ENCODE results near the gene TTLL8. TPM values are rescaled to one million over a fixed set of nuclear protein-coding genes. Genes with fewer than 3 reads are reported as not detected.

Gene TTLL8
- polyA plus RNA-seq, 1 of the 3 experiments (the other 2 are of a cell fraction), result not detected

DNA sequence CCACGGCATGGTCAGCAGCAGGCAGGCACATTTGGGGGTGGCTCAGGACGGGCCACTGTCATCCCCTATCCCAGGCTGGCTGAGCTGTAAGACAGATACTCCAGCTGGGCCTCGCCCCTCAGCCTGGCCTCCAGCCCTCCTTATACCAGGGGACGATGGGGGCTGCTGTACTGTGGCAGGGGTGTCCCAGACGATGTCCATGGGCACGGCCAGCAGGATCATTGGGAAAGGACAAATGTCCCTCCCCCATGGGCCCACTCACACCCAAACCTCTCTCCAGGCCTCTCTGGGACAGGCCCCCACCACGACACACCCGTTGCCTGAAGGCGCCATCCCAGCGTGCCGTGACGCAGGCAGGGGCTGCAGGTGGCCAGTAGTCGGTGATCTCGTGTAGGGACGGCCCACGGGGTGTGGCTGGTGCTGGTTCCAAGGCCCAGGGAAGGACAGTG, 44.0 kb downstream of the TTLL8 start (continued):
- TF ChIP-seq, protein P1, sequence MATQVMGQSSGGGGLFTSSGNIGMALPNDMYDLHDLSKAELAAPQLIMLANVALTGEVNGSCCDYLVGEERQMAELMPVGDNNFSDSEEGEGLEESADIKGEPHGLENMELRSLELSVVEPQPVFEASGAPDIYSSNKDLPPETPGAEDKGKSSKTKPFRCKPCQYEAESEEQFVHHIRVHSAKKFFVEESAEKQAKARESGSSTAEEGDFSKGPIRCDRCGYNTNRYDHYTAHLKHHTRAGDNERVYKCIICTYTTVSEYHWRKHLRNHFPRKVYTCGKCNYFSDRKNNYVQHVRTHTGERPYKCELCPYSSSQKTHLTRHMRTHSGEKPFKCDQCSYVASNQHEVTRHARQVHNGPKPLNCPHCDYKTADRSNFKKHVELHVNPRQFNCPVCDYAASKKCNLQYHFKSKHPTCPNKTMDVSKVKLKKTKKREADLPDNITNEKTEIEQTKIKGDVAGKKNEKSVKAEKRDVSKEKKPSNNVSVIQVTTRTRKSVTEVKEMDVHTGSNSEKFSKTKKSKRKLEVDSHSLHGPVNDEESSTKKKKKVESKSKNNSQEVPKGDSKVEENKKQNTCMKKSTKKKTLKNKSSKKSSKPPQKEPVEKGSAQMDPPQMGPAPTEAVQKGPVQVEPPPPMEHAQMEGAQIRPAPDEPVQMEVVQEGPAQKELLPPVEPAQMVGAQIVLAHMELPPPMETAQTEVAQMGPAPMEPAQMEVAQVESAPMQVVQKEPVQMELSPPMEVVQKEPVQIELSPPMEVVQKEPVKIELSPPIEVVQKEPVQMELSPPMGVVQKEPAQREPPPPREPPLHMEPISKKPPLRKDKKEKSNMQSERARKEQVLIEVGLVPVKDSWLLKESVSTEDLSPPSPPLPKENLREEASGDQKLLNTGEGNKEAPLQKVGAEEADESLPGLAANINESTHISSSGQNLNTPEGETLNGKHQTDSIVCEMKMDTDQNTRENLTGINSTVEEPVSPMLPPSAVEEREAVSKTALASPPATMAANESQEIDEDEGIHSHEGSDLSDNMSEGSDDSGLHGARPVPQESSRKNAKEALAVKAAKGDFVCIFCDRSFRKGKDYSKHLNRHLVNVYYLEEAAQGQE (IDR thresholded peaks at IDR 0.05; ENCODE audit: low read depth, low read length), result no peak
- TF ChIP-seq RFX5 (IDR thresholded peaks at IDR 0.05; ENCODE audit: low read length) (no peak), GABPA (IDR thresholded peaks at IDR 0.05; ENCODE audit: low read depth) (no peak)

DNA sequence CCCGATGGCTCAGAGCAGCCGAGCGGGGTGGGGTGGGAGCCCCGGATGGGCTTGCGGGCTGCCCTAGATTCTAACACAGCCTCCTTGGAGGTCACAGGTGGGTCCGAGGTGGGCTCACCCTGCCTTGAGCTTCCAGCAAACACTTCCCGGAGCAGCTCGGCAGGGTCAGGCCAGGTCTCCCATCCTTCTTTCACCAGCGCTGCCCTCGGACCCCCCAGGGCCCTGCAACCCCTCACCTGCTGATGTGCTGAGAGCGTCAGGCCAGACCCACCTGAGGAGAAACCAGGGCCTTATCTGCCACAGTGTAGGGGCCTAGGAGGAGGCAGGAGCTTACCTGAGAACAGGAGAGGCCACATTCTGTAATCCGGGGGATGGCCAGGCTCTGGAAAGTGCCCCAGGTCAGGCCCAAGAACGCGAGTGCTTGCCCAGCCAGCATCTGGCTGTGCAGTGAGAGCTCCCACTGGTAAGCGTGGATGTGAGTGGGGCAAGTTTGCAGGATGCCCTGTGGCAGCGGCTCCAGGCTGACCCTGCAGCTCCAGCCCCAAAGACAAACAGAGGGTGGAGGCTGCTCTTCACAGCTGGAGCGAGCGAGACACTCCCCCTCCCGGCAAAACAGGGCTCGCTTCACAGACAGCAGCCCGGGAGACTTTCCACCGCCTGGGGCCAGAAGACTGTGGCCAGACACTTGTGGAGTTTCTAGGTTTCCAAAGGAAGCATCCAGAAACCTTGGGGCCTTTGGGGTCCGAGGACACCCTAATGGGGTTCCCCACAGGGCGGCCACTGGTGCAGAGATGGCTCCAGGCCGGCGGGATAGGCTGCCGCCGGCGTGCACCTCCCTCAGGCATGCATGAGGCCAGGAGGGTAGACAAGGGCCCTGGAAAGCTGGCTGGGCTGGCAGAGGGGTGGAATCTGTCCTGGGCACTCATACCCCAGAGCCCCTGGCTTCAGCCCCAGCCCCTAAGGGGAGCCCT, 45.6 kb downstream of the TTLL8 start, which contains the start of gene IL17REL:
Gene IL17REL (minus strand): TSS at position 555 of the 971 bp plus-strand sequence. CDS start 119 bp downstream, at position 436.
- no peaks in the 10 kb centered on the region for H3K4me1 ChIP-seq (ENCODE audit: control insufficient read depth in 1 of 2, insufficient read depth in 2 of 2, low read depth in 1 of 2, low read length in 1 of 2)
- no peak within 1 kb of the TSS for H3K27ac ChIP-seq (ENCODE audit: low read depth in 2 of 2, low read length in 1 of 2)
- H3K79me2 ChIP-seq (ENCODE audit: insufficient read depth), result no peaks in the 10 kb centered on the region
- DNase-seq, result peak; percentile 43
- H3F3A ChIP-seq (replicated peaks; ENCODE audit: insufficient read depth), result no peaks in the 10 kb centered on the region
- no peaks in the 10 kb centered on the region for H3K36me3 ChIP-seq (replicated peaks in 1 of 2; ENCODE audit: control insufficient read depth in 1 of 2, insufficient read depth in 2 of 2, low read length in 1 of 2)
- no peak within 1 kb of the TSS for H3K4me2 ChIP-seq
- no peaks in the 10 kb centered on the region for H3K9me3 ChIP-seq
- H3K9me2 ChIP-seq, result no peaks in the 10 kb centered on the region
- ChIA-PET POLR2A (no interaction called here), CTCF (interaction anchor here (0.8 to 3.8 kb wide), 2 partner anchors 15 to 18 kb away, joined by 3 to 20 read pairs; no protein-coding TSS in a partner anchor)
- no peak within 1 kb of the TSS for H2AFZ ChIP-seq (ENCODE audit: low read depth)
- no peak within 1 kb of the TSS for H3K4me3 ChIP-seq (ENCODE audit: low read depth in 2 of 2, low read length in 1 of 2)
- TF ChIP-seq GABPA (IDR thresholded peaks at IDR 0.05; ENCODE audit: low read depth), result no peak
- TF ChIP-seq, protein P2, sequence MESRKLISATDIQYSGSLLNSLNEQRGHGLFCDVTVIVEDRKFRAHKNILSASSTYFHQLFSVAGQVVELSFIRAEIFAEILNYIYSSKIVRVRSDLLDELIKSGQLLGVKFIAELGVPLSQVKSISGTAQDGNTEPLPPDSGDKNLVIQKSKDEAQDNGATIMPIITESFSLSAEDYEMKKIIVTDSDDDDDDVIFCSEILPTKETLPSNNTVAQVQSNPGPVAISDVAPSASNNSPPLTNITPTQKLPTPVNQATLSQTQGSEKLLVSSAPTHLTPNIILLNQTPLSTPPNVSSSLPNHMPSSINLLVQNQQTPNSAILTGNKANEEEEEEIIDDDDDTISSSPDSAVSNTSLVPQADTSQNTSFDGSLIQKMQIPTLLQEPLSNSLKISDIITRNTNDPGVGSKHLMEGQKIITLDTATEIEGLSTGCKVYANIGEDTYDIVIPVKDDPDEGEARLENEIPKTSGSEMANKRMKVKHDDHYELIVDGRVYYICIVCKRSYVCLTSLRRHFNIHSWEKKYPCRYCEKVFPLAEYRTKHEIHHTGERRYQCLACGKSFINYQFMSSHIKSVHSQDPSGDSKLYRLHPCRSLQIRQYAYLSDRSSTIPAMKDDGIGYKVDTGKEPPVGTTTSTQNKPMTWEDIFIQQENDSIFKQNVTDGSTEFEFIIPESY (IDR thresholded peaks at IDR 0.05; ENCODE audit: borderline replicate concordance, low read depth), result no peak
- no peak for TF ChIP-seq EP300 (IDR thresholded peaks at IDR 0.05; ENCODE audit: borderline replicate concordance in 1 of 2, low read depth in 1 of 2, low read length in 1 of 2)
- TF ChIP-seq TEAD4 (IDR thresholded peaks at IDR 0.05; ENCODE audit: borderline replicate concordance, insufficient read depth), result no peak
- TF ChIP-seq GATA2 (CRISPR knock-in tag; IDR thresholded peaks at IDR 0.05), result no peak
- no peak for TF ChIP-seq FOXM1 (IDR thresholded peaks at IDR 0.05; ENCODE audit: low read depth)
- no peak for TF ChIP-seq FOSL2 (IDR thresholded peaks at IDR 0.05; ENCODE audit: borderline replicate concordance, low read depth)
- TF ChIP-seq TAF1 (IDR thresholded peaks at IDR 0.05; ENCODE audit: borderline replicate concordance, low read depth, low read length), result no peak
- TF ChIP-seq SIN3A (IDR thresholded peaks at IDR 0.05; ENCODE audit: borderline replicate concordance, low read depth, low read length), result no peak
- TF ChIP-seq RCOR1 (IDR thresholded peaks at IDR 0.05; ENCODE audit: low read length), result no peak
- H3K27me3 ChIP-seq (ENCODE audit: insufficient read depth), result peaks cover 64% of the 10 kb centered on the region
- no peak within 1 kb of the TSS for H3K9ac ChIP-seq
- H4K20me1 ChIP-seq (ENCODE audit: insufficient read depth), result no peaks in the 10 kb centered on the region
- WGBS (ENCODE audit: low lambda C conversion rate), result 15% methylated on average over 9 of the region's 29 CpGs
